Urinary bladder (tissue), 4 donors: ENCODE data around the gene SERTAD1. TPM values are rescaled to one million over a fixed set of nuclear protein-coding genes. Genes with fewer than 3 reads are reported as not detected.

Source experiments
- DNase-seq: peaks from one replicate; pipeline ENCODE4 v3.0.0-alpha.2; 2015; ENCODE audit errors: extremely low spot score
- H3K27ac ChIP-seq: one replicate; pipeline ENCODE4 v1.5.1; 2013; ENCODE audit warnings: low read depth, mild to moderate bottlenecking, moderate library complexity
- H3K36me3 ChIP-seq: one replicate; pipeline ENCODE4 v1.6.1; 2013; ENCODE audit warnings: mild to moderate bottlenecking, moderate library complexity; ENCODE audit not compliant: insufficient read depth
- H3K4me1 ChIP-seq: one replicate; pipeline ENCODE4 v1.6.1; 2013; ENCODE audit warnings: mild to moderate bottlenecking, moderate library complexity; ENCODE audit not compliant: insufficient read depth
- H3K4me3 ChIP-seq: one replicate; pipeline ENCODE4 v1.5.1; 2013; ENCODE audit warnings: low read depth, low read length
- WGBS: extraction: QIAGEN DNeasy Blood & Tissue Kit; methylation state at CpG from one replicate; pipeline ENCODE4 v1.1.7; 2013; 5-methylcytosine and 5-hydroxymethylcytosine counted together
- polyA plus RNA-seq: library from polyadenylated mRNA; stranded (reverse); fragments of 200-250 nt; gene quantifications from one replicate; pipeline ENCODE4 v1.2.3, GENCODE V29; 2013
- small RNA-seq: library from RNA; depleted of rRNA; stranded (forward); fragments of <200 nt; gene quantifications from one replicate; pipeline ENCODE3, GENCODE V24; 2014
- total RNA-seq: library from RNA; depleted of rRNA; stranded (reverse); fragments of >200 nt; gene quantifications from one replicate; pipeline ENCODE4 v1.2.3, GENCODE V29; 2014
- donor health status: healthy with polysubstance abuse.
- donor health status: healthy.

The SERTAD1 gene
- total and polyA plus RNA-seq, 2 donors = 6.8 to 24.5 TPM

DNA sequence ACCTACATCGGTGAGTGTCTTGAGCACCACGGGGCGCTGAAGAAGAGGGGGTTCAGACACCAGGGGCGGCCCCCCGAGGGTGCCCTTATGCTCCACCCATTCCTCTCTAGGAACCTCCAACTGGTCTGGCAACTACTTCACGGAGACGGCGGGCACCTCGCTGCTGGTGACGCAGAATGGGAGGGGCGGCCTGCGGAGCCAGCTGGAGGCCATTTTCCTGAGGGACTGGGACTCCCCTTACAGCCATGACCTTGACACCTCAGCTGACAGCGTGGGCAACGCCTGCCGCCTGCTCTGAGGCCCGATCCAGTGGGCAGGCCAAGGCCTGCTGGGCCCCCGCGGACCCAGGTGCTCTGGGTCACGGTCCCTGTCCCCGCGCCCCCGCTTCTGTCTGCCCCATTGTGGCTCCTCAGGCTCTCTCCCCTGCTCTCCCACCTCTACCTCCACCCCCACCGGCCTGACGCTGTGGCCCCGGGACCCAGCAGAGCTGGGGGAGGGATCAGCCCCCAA lies 47.9 kb downstream of the SERTAD1 start:
- H3K27ac ChIP-seq = no peak overlapping the region
- peaks cover 8% of the 10 kb centered on the region for H3K36me3 ChIP-seq
- H3K4me3 ChIP-seq = no peak overlapping the region
- WGBS = 90% methylated on average over 25 of the region's 25 CpGs
- no peak for DNase-seq
- no peaks in the 10 kb centered on the region for H3K4me1 ChIP-seq

DNA sequence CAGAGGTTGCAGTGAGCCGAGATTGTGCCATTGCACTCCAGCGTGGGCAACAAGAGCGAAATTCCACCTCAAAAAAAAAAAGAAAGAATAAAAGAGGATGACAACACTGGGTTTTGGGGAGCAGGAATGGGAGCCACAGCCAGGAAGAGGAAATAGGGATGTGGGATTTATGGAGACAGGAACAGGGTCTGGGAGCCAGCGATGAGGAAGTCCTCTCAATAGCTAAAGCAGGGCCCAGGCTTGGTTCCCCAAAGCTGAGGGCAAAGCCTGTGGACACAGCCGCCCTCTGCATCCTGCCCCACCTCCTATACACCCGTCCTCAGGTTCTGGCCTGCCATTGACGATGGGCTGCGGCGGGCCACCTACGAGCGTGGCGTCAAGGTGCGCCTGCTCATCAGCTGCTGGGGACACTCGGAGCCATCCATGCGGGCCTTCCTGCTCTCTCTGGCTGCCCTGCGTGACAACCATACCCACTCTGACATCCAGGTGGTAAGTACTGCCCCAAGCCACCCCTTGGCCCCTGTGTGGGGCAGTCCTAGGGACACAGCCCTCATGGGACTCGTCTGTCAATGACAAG lies 49.4 kb downstream of the SERTAD1 start:
- Histone ChIP-seq H3K4me1 (no peaks in the 10 kb centered on the region), H3K27ac (no peak overlapping the region), H3K36me3 (peaks cover 8% of the 10 kb centered on the region), H3K4me3 (no peak overlapping the region)
- no peak for DNase-seq
- 94% methylated on average over 17 of the region's 17 CpGs for WGBS

DNA sequence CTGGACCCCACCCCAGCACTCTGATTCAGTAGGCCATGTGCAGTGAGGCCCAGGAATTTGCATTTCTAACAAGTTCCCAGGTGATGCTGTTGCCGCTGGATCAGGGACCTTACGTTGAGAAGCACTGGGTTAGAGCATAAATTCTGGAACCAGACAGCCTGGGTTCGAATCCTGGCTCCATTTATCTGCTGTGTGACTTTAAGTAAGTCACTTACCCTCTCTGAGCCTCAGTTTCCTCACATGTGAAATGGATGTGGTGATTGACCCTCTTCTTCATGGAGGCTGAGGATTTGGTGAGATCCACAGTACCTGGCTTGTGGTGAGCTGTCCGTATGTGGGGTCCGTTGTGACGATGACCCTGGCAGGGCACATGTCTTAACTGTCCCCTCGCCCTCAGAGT lies 51.7 kb downstream of the SERTAD1 start:
- H3K4me1 ChIP-seq = no peaks in the 10 kb centered on the region
- no peak for DNase-seq
- no peak overlapping the region for H3K4me3 ChIP-seq
- 95% methylated on average over 7 of the region's 7 CpGs for WGBS
- peaks cover 10% of the 10 kb centered on the region for H3K36me3 ChIP-seq
- H3K27ac ChIP-seq = no peak overlapping the region

DNA sequence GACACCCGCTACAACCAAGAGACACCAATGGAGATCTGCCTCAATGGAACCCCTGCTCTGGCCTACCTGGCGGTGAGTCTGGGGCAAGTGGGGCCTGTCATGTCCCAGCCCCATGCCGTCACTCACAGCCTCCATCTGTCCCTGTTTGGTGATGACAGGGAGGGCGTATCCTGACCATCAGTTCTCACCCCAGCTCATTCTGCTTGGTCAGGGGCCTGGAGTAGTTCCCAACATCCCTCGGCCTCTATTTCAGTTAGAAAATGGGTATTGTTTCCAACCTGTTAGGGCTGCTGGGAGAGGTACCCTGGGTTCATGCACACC lies 54.0 kb downstream of the SERTAD1 start:
- WGBS = 94% methylated on average over 5 of the region's 5 CpGs
- Histone ChIP-seq H3K36me3 (peaks cover 6% of the 10 kb centered on the region), H3K4me1 (no peaks in the 10 kb centered on the region), H3K4me3 (no peak overlapping the region), H3K27ac (no peak overlapping the region)
- no peak for DNase-seq

Small RNA genes lying within 50 kb of the gene (small RNA-seq; reads per million reads assigned to genes)
- gene RF00017 = not detected

Other genes with a start within 250 kb of the SERTAD1 start
- 4.1 TPM for gene MAP3K10, start 234.6 kb downstream of the SERTAD1 start, total RNA-seq
- 11.9 TPM for gene MAP3K10, start 234.6 kb downstream of the SERTAD1 start, polyA plus RNA-seq
- gene TTC9B, start 207.6 kb downstream of the SERTAD1 start, total RNA-seq = 0.21 TPM
- gene TTC9B, start 207.6 kb downstream of the SERTAD1 start, polyA plus RNA-seq = 0.13 TPM
- gene CCNP, start 199.3 kb downstream of the SERTAD1 start, total RNA-seq = not detected
- 0.19 TPM for gene CCNP, start 199.3 kb downstream of the SERTAD1 start, polyA plus RNA-seq
- 98.9 TPM for gene AKT2, start 140.6 kb downstream of the SERTAD1 start, total RNA-seq
- gene AKT2, start 140.6 kb downstream of the SERTAD1 start, polyA plus RNA-seq = 90.1 TPM
- 4.9 TPM for gene C19orf47, start 77.6 kb downstream of the SERTAD1 start, total RNA-seq
- gene C19orf47, start 77.6 kb downstream of the SERTAD1 start, polyA plus RNA-seq = 16.3 TPM
- 133 TPM for gene PLD3, start 77.3 kb downstream of the SERTAD1 start, total RNA-seq
- gene PLD3, start 77.3 kb downstream of the SERTAD1 start, polyA plus RNA-seq = 289 TPM
- gene HIPK4, start 35.8 kb downstream of the SERTAD1 start, total RNA-seq = not detected
- gene HIPK4, start 35.8 kb downstream of the SERTAD1 start, polyA plus RNA-seq = 0.20 TPM
- gene PRX, start 12.6 kb downstream of the SERTAD1 start, total RNA-seq = 3.2 TPM
- 6.7 TPM for gene PRX, start 12.6 kb downstream of the SERTAD1 start, polyA plus RNA-seq
- 32.2 TPM for gene SERTAD3, start 18.3 kb upstream of the SERTAD1 start, total RNA-seq
- gene SERTAD3, start 18.3 kb upstream of the SERTAD1 start, polyA plus RNA-seq = 43.8 TPM
- 48.2 TPM for gene BLVRB, start 39.8 kb upstream of the SERTAD1 start, total RNA-seq
- 200 TPM for gene BLVRB, start 39.8 kb upstream of the SERTAD1 start, polyA plus RNA-seq
- 1.7 TPM for gene SPTBN4, start 41.0 kb upstream of the SERTAD1 start, total RNA-seq
- gene SPTBN4, start 41.0 kb upstream of the SERTAD1 start, polyA plus RNA-seq = 3.8 TPM
- 10.2 TPM for gene SHKBP1, start 150.9 kb upstream of the SERTAD1 start, total RNA-seq
- 77.9 TPM for gene SHKBP1, start 150.9 kb upstream of the SERTAD1 start, polyA plus RNA-seq
- 305 TPM for gene LTBP4, start 175.4 kb upstream of the SERTAD1 start, total RNA-seq
- 647 TPM for gene LTBP4, start 175.4 kb upstream of the SERTAD1 start, polyA plus RNA-seq